H1 (cell line): ENCODE measurements around the gene CMTM5. TPM values are rescaled to one million over a fixed set of nuclear protein-coding genes. Genes with fewer than 3 reads are reported as not detected.

Source experiments
- CTCF ChIA-PET: fragments of 300-600 bp; sonication (Branson Sonifier 250); formaldehyde crosslinking; loops from one replicate; lab custom pipeline; 2021; ENCODE audit not compliant: partially characterized antibody; lab: Charles Lee
- POLR2A ChIA-PET: fragments of 300-600 bp; sonication (Branson Sonifier 250); formaldehyde crosslinking; loops from one replicate; lab custom pipeline; 2021; ENCODE audit warnings: inconsistent platforms; ENCODE audit not compliant: partially characterized antibody; lab: Charles Lee
- DNase-seq, 2 experiments: peaks; one replicate each; pipeline versions ENCODE4 v3.0.0 to v3.0.0-alpha.2; 2010 to 2022; ENCODE audit warnings: low spot score in 2 of 2, low read depth in 1 of 2, mixed read lengths in 1 of 2
- FAIRE-seq: peaks from 2 replicates; lab custom pipeline; 2011; peaks lifted over from hg19 to GRCh38; lab: Jason Lieb, UNC
- H2AFZ ChIP-seq: 2 replicates; pipeline ENCODE4 v1.8.1; 2012; ENCODE audit warnings: low read length, inconsistent platforms
- H2AK5ac ChIP-seq: 2 replicates; pipeline ENCODE4 v1.6.1; 2013; ENCODE audit warnings: low read depth, low read length
- H2BK120ac ChIP-seq: replicated peaks from 2 replicates; pipeline ENCODE3; 2013; ENCODE audit warnings: low read depth, low read length, inconsistent platforms
- H2BK12ac ChIP-seq: 2 replicates; pipeline ENCODE4 v1.6.1; 2013; ENCODE audit warnings: low read depth, low read length
- H2BK15ac ChIP-seq: 2 replicates; pipeline ENCODE4 v1.6.1; 2013; ENCODE audit warnings: low read length
- H2BK20ac ChIP-seq: 2 replicates; pipeline ENCODE4 v1.6.1; 2013; ENCODE audit warnings: low read length
- H2BK5ac ChIP-seq: 2 replicates; pipeline ENCODE4 v1.6.1; 2013; ENCODE audit warnings: low read depth, low read length
- H3K14ac ChIP-seq: 2 replicates; pipeline ENCODE4 v1.6.1; 2013; ENCODE audit warnings: inconsistent platforms; ENCODE audit not compliant: insufficient read length
- H3K18ac ChIP-seq: 2 replicates; pipeline ENCODE4 v1.6.1; 2013; ENCODE audit warnings: low read length; ENCODE audit errors: extremely low read depth
- H3K23ac ChIP-seq: 2 replicates; pipeline ENCODE4 v1.6.1; 2013; ENCODE audit warnings: inconsistent platforms; ENCODE audit not compliant: insufficient read length
- H3K23me2 ChIP-seq: 2 replicates; pipeline ENCODE4 v1.6.1; 2013; ENCODE audit warnings: low read depth, low read length
- H3K27ac ChIP-seq: 2 replicates; pipeline ENCODE4 v1.6.1; 2011; ENCODE audit warnings: low read depth, low read length, inconsistent platforms
- H3K27me3 ChIP-seq, 4 experiments: replicated peaks in 1 of 4; 1 replicate in 1 of 4; 2 replicates in 3 of 4; pipeline versions ENCODE4 v1.6.1 to v1.8.1; 2011 to 2013; ENCODE audit warnings: low read length in 3 of 4, mild to moderate bottlenecking in 3 of 4, inconsistent platforms in 2 of 4, mixed read lengths in 2 of 4, moderate library complexity in 1 of 4; ENCODE audit not compliant: control insufficient read depth in 3 of 4, insufficient read depth in 3 of 4; ENCODE audit errors: extremely low read depth in 1 of 4
- H3K36me3 ChIP-seq, 4 experiments: 2 replicates each; pipeline versions ENCODE4 v1.6.1 to v1.8.1; 2011 to 2013; ENCODE audit warnings: mild to moderate bottlenecking in 4 of 4, low read length in 3 of 4, moderate library complexity in 2 of 4, control low read depth in 1 of 4, inconsistent platforms in 1 of 4; ENCODE audit not compliant: insufficient read depth in 4 of 4, control insufficient read depth in 2 of 4
- H3K4ac ChIP-seq: replicated peaks from 2 replicates; pipeline ENCODE3; 2013; ENCODE audit warnings: low read length, low read depth, mixed read lengths, inconsistent platforms; ENCODE audit not compliant: insufficient read length
- H3K4me1 ChIP-seq, 4 experiments: replicated peaks in 1 of 4; 1 replicate in 1 of 4; 2 replicates in 3 of 4; pipeline versions ENCODE4 v1.6.1 to v1.8.1; 2011 to 2013; ENCODE audit warnings: low read length in 3 of 4, inconsistent platforms in 2 of 4, mixed read lengths in 1 of 4; ENCODE audit not compliant: insufficient read depth in 4 of 4, control insufficient read depth in 3 of 4
- H3K4me2 ChIP-seq, 2 experiments: 2 replicates each; pipeline versions ENCODE4 v1.6.1 to v1.8.1; 2011 to 2013; ENCODE audit warnings: low read depth in 2 of 2, low read length in 2 of 2, control low read depth in 1 of 2, inconsistent platforms in 1 of 2, mild to moderate bottlenecking in 1 of 2; ENCODE audit not compliant: insufficient read depth in 1 of 2
- H3K4me3 ChIP-seq, 4 experiments: fragments of 200-600, 300-600 bp in 1 of 4; sonication (generic), shearing (Covaris generic), sonication (Bioruptor Twin) in 1 of 4; 2 replicates each; pipeline versions ENCODE4 v1.5.1 to v1.8.1; 2011 to 2016; ENCODE audit warnings: low read length in 4 of 4, low read depth in 3 of 4, control low read depth in 2 of 4, inconsistent platforms in 2 of 4, mild to moderate bottlenecking in 2 of 4, mixed read lengths in 1 of 4, moderate library complexity in 1 of 4; ENCODE audit not compliant: insufficient read depth in 2 of 4; ENCODE audit errors: extremely low read depth in 1 of 4
- H3K56ac ChIP-seq: replicated peaks from 2 replicates; pipeline ENCODE3; 2013; ENCODE audit warnings: low read depth, mild to moderate bottlenecking, mixed read lengths, low read length, inconsistent platforms; ENCODE audit not compliant: insufficient read length
- H3K79me1 ChIP-seq: 2 replicates; pipeline ENCODE4 v1.6.1; 2013; ENCODE audit warnings: low read depth, low read length, control low read depth
- H3K79me2 ChIP-seq, 2 experiments: 2 replicates each; pipeline versions ENCODE4 v1.6.1 to v1.8.1; 2012 to 2013; ENCODE audit warnings: low read length in 2 of 2, mild to moderate bottlenecking in 2 of 2, inconsistent platforms in 1 of 2; ENCODE audit not compliant: insufficient read depth in 2 of 2, control insufficient read depth in 1 of 2
- H3K9ac ChIP-seq, 4 experiments: replicated peaks in 1 of 4; 1 replicate in 1 of 4; 2 replicates in 3 of 4; pipeline versions ENCODE4 v1.6.1 to v1.8.1; 2011 to 2013; ENCODE audit warnings: low read depth in 3 of 4, low read length in 3 of 4, control low read depth in 2 of 4, mild to moderate bottlenecking in 2 of 4, moderate library complexity in 2 of 4, inconsistent platforms in 1 of 4; ENCODE audit errors: extremely low read depth in 1 of 4
- H3K9me3 ChIP-seq, 2 experiments: 2 replicates each; pipeline versions ENCODE4 v1.6.1 to v1.8.1; 2012 to 2013; ENCODE audit warnings: mild to moderate bottlenecking in 2 of 2, moderate library complexity in 2 of 2, control low read depth in 1 of 2, inconsistent platforms in 1 of 2, low read depth in 1 of 2, low read length in 1 of 2, mixed read lengths in 1 of 2; ENCODE audit not compliant: insufficient read depth in 2 of 2
- H4K20me1 ChIP-seq, 2 experiments: replicated peaks in 1 of 2; 2 replicates each; pipeline versions ENCODE3 to v1.8.1; 2011 to 2013; ENCODE audit warnings: inconsistent platforms in 2 of 2, low read length in 2 of 2, mild to moderate bottlenecking in 1 of 2; ENCODE audit not compliant: insufficient read depth in 2 of 2, control insufficient read depth in 1 of 2
- H4K5ac ChIP-seq: 2 replicates; pipeline ENCODE4 v1.6.1; 2013; ENCODE audit warnings: low read length, low read depth, mixed read lengths, inconsistent platforms; ENCODE audit not compliant: insufficient read length
- H4K8ac ChIP-seq: 2 replicates; pipeline ENCODE4 v1.8.0; 2013; ENCODE audit warnings: mild to moderate bottlenecking, moderate library complexity, low read length, inconsistent platforms; ENCODE audit not compliant: insufficient read depth; ENCODE audit errors: extremely low read depth
- H4K91ac ChIP-seq: replicated peaks from 2 replicates; pipeline ENCODE3; 2013; ENCODE audit warnings: low read length, mixed read lengths, inconsistent platforms; ENCODE audit not compliant: insufficient read length
- BACH1 ChIP-seq: IDR thresholded peaks from 2 replicates; pipeline ENCODE4 v1.6.1; 2012; ENCODE audit warnings: low read length, improper control_type of control experiment
- HDAC2 ChIP-seq, 2 experiments: fragments of 300-600 bp in 1 of 2; sonication (generic) in 1 of 2; IDR thresholded peaks; 2 replicates each; pipeline ENCODE4 v1.6.1; 2011 to 2012; ENCODE audit warnings: low read depth in 2 of 2, low read length in 2 of 2, mild to moderate bottlenecking in 2 of 2, moderate library complexity in 2 of 2, borderline replicate concordance in 1 of 2, inconsistent platforms in 1 of 2
- PHF8 ChIP-seq: fragments of 200-600 bp; sonication (generic); conservative IDR thresholded peaks from 2 replicates; pipeline ENCODE4 v1.7.1; 2012; ENCODE audit warnings: low read depth, mild to moderate bottlenecking, inconsistent platforms, low read length, moderate library complexity
- POU5F1 ChIP-seq: IDR thresholded peaks from 2 replicates; pipeline ENCODE4 v1.6.1; 2011; ENCODE audit warnings: low read depth, mild to moderate bottlenecking, low read length, moderate library complexity
- SP1 ChIP-seq: IDR thresholded peaks from 2 replicates; pipeline ENCODE4 v1.6.1; 2011; ENCODE audit warnings: low read depth, low read length
- SP2 ChIP-seq: IDR thresholded peaks from 2 replicates; pipeline ENCODE4 v1.6.1; 2012; ENCODE audit warnings: mild to moderate bottlenecking, low read length, inconsistent platforms
- SUZ12 ChIP-seq: fragments of 200-600 bp; sonication (generic); IDR thresholded peaks from 2 replicates; pipeline ENCODE4 v1.6.1; 2012; ENCODE audit warnings: mild to moderate bottlenecking, inconsistent platforms, low read length, moderate library complexity, mixed read lengths
- WGBS, 2 experiments: shearing (Covaris generic) in 1 of 2; methylation state at CpG; one replicate each; pipeline versions ENCODE4 v1.1.6 to v1.1.7; 2013 to 2015; ENCODE audit warnings: low lambda C conversion rate in 2 of 2, mixed read lengths in 2 of 2, inconsistent platforms in 1 of 2, low coverage in 1 of 2, missing lambda C conversion rate in 1 of 2; ENCODE audit not compliant: insufficient replicate concordance in 2 of 2, insufficient coverage in 1 of 2, insufficient read length in 1 of 2; ENCODE audit errors: extremely low coverage in 1 of 2, missing lambda C conversion rate in 1 of 2; 5-methylcytosine and 5-hydroxymethylcytosine counted together
- polyA plus RNA-seq, 7 experiments: library from polyadenylated mRNA; depleted of rRNA in 3 of 7; stranded (reverse) in 5 of 7; unstranded in 2 of 7; fragments of >200 nt in 5 of 7; fragments of 200-250 nt in 2 of 7; gene quantifications; 1 replicate in 5 of 7; 2 replicates in 1 of 7; 4 replicates in 1 of 7; pipeline versions ENCODE4 v1.2.1 to v1.2.3, GENCODE V29; 2011 to 2013; ENCODE audit warnings: missing spikeins in 2 of 7, mixed read lengths in 2 of 7
- total RNA-seq: library from RNA; stranded (reverse); fragmentation: NEBNext Ultra II Directional; extraction: Animal tissue kit (Norgen Biotek cat#: 25700); gene quantifications from 2 replicates; pipeline ENCODE4 v1.2.1, GENCODE V29; 2021

CMTM5 gene
- total and polyA plus RNA-seq, 2 of the 8 experiments (the other 6 are each of a cell fraction or from before 2014, with no cell fraction given): 2.1 TPM; not detected in 1

DNA sequence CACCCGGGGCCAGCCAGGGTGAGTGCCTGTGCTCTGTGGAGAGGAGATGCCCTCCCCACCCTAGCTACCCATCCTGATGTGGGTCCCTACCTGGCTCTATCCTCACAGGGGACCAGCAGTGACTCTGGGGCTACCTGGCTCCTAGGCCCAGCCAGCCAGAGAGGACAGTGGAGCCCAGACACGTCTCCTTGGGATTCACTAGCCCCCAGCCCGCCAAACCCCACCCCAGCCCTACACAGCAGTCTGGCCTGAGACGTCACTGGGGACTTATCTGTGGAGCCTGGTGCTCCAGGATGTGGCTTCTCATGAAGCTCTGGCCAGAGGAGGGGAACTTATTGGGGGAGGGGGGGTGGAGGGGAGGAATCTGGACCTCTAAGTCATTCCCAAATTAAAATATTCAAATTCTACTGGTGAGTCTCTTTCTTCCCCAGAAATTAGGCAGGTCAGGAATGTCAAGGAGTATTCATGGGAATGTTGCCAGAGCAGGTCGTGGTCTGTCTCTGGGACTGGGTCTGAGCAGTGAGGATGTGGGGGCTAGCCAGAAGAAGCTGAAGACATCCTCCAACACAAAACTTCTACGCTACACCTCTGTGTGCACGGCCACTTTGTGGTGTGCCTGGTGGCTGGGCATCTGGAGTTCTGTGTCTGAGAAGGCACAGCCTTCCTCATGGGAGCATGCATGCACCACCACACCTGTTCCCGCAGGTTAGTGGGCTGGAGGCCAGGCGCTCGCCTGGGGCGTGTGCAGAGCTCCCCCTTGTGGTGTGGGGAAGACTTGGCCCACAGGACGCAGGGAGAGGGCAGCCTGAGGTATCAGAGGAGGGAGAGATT lies 2.7 kb downstream of the CMTM5 start:
- Histone ChIP-seq H3K4ac (no peak overlapping the region), H3K27me3 (peaks cover 0 to 23% (median 11%) of the 10 kb centered on the region in 4 experiments; a peak in 6 of 7 replicates), H2BK20ac (no peak overlapping the region), H4K91ac (no peak overlapping the region), H3K23ac (no peak overlapping the region), H3K79me1 (no peaks in the 10 kb centered on the region), H2BK5ac (no peak overlapping the region), H3K4me1 (peaks cover 0 to 12% (median 4%) of the 10 kb centered on the region in 4 experiments; a peak in 3 of 7 replicates), H2BK12ac (no peak overlapping the region), H3K79me2 (no peaks in the 10 kb centered on the region), H3K4me3 (no peak overlapping the region), H3K9me3 (no peaks in the 10 kb centered on the region), H3K27ac (no peak overlapping the region), H4K8ac (no peak overlapping the region), H3K14ac (no peak overlapping the region), H2AK5ac (no peak overlapping the region), H3K36me3 (no peaks in the 10 kb centered on the region), H3K4me2 (no peak overlapping the region), H2BK120ac (no peak overlapping the region), H2BK15ac (no peak overlapping the region), H3K18ac (no peak overlapping the region; the same call in 1 of the 2 replicates), H3K9ac (no peak overlapping the region), H4K5ac (no peak overlapping the region), H3K23me2 (no peaks in the 10 kb centered on the region), H3K56ac (no peak overlapping the region), H4K20me1 (no peaks in the 10 kb centered on the region), H2AFZ (no peak overlapping the region)
- FAIRE-seq (peak; percentile 39), DNase-seq (peak in 1 of 2 experiments; percentile 81)
- ChIA-PET POLR2A (interaction anchor here (0.7 to 1.8 kb wide), 4 partner anchors 9 to 58 kb away, joined by 3 to 8 read pairs (median 6); partner anchors contain the start of genes PABPN1 and SLC22A17), CTCF (interaction anchor here (0.7 to 15.0 kb wide), 68 partner anchors 9 to 393 kb away, joined by 3 to 333 read pairs (median 6); partner anchors contain the start of genes BCL2L2, EFS, HOMEZ and MYH7)
- 42% methylated on average over 12 of the region's 12 CpGs; no CpG with 5 or more reads in 1 of the 2 experiments for WGBS, 2 experiments
- TF ChIP-seq HDAC2 (IDR thresholded peaks at IDR 0.05; ENCODE audit: borderline replicate concordance in 1 of 2, low read depth in 2 of 2, low read length in 2 of 2) (peak; percentile 77 to 91; a peak in 3 of 4 replicates), PHF8 (no peak), SUZ12 (peak; percentile 52; the same call in 1 of the 2 replicates), POU5F1 (no peak), SP1 (no peak), BACH1 (peak; percentile 95), SP2 (no peak)
